ENCODE data around the gene PRDX5.
A peak's percentile ranks its signal among the peaks of the same experiment; 100 is the strongest.

The PRDX5 gene

GRCh38 chr11:64286801-64287159 lies 31.1 kb upstream of the PRDX5 start:
- peak overlapping the region; percentile 96 for H3K4me2 ChIP-seq (ENCODE audit: low read depth, low read length, poor library complexity, severe bottlenecking)
- H3K9me3 ChIP-seq (ENCODE audit: insufficient read depth, low read depth, low read length) = no peaks in the 10 kb centered on the region
- H3K4me1 ChIP-seq (ENCODE audit: insufficient read depth, low read length, poor library complexity, severe bottlenecking) = peaks cover 8% of the 10 kb centered on the region
- TF ChIP-seq, protein P1, sequence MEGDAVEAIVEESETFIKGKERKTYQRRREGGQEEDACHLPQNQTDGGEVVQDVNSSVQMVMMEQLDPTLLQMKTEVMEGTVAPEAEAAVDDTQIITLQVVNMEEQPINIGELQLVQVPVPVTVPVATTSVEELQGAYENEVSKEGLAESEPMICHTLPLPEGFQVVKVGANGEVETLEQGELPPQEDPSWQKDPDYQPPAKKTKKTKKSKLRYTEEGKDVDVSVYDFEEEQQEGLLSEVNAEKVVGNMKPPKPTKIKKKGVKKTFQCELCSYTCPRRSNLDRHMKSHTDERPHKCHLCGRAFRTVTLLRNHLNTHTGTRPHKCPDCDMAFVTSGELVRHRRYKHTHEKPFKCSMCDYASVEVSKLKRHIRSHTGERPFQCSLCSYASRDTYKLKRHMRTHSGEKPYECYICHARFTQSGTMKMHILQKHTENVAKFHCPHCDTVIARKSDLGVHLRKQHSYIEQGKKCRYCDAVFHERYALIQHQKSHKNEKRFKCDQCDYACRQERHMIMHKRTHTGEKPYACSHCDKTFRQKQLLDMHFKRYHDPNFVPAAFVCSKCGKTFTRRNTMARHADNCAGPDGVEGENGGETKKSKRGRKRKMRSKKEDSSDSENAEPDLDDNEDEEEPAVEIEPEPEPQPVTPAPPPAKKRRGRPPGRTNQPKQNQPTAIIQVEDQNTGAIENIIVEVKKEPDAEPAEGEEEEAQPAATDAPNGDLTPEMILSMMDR (conservative IDR thresholded peaks at IDR 0.05; ENCODE audit: low read length) = no peak
- no peak for TF ChIP-seq EZH2phosphoT487 (IDR thresholded peaks at IDR 0.05; ENCODE audit: borderline replicate concordance)
- H3K36me3 ChIP-seq (ENCODE audit: insufficient read depth, low read length) = no peaks in the 10 kb centered on the region
- peaks cover 10% of the 10 kb centered on the region; the same call in 1 of the 2 replicates for H3K79me2 ChIP-seq (ENCODE audit: insufficient read depth, low read length)
- no peaks in the 10 kb centered on the region for H4K20me1 ChIP-seq (ENCODE audit: insufficient read depth, low read length, poor library complexity, severe bottlenecking)
- no peaks in the 10 kb centered on the region for H3K9me2 ChIP-seq (replicated peaks; ENCODE audit: low read depth, low read length)
- no peaks in the 10 kb centered on the region for H3F3A ChIP-seq (ENCODE audit: low read depth)
- H2AFZ ChIP-seq (ENCODE audit: low read length) = no peak overlapping the region
- peak overlapping the region; percentile 99 for H3K4me3 ChIP-seq (ENCODE audit: low read length, poor library complexity, severe bottlenecking)
- no peaks in the 10 kb centered on the region for H3K27me3 ChIP-seq (ENCODE audit: insufficient read depth, low read length, poor library complexity, severe bottlenecking)
- peak overlapping the region; percentile 87 for H3K9ac ChIP-seq (ENCODE audit: low read depth, low read length, poor library complexity, severe bottlenecking)

GRCh38 chr11:64287676-64288352 lies 30.1 kb upstream of the PRDX5 start:
- TF ChIP-seq, protein P1 (conservative IDR thresholded peaks at IDR 0.05; ENCODE audit: low read length) = no peak
- no peak for TF ChIP-seq EZH2phosphoT487 (IDR thresholded peaks at IDR 0.05; ENCODE audit: borderline replicate concordance)
- Histone ChIP-seq H3K4me3 (ENCODE audit: low read length, poor library complexity, severe bottlenecking) (no peak overlapping the region), H4K20me1 (ENCODE audit: insufficient read depth, low read length, poor library complexity, severe bottlenecking) (no peaks in the 10 kb centered on the region)

DNA sequence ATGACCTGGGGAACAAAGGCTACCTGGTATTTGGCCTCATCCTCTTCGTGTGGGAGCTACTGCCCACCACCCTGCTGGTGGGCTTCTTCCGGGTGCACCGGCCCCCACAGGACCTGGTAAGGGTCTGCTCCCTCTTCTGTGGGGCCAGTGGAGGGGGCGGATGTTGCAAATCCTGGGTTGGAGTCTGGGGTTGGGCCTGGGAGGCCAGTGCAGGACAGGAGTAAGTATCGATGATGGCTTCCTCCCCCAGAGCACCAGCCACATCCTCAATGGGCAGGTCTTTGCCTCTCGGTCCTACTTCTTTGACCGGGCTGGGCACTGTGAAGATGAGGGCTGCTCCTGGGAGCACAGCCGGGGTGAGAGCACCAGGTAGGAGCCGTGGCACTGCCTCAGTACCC lies 29.6 kb upstream of the PRDX5 start:
- Histone ChIP-seq H3K27me3 (ENCODE audit: insufficient read depth, low read length, poor library complexity, severe bottlenecking) (no peaks in the 10 kb centered on the region), H2AFZ (ENCODE audit: low read length) (no peak overlapping the region), H3K9ac (ENCODE audit: low read depth, low read length, poor library complexity, severe bottlenecking) (no peak overlapping the region), H3K9me3 (ENCODE audit: insufficient read depth, low read depth, low read length) (no peaks in the 10 kb centered on the region), H3K4me1 (ENCODE audit: insufficient read depth, low read length, poor library complexity, severe bottlenecking) (peaks cover 8% of the 10 kb centered on the region), H3K36me3 (ENCODE audit: insufficient read depth, low read length) (no peaks in the 10 kb centered on the region), H3K4me3 (ENCODE audit: low read length, poor library complexity, severe bottlenecking) (no peak overlapping the region), H3F3A (ENCODE audit: low read depth) (no peaks in the 10 kb centered on the region), H3K4me2 (ENCODE audit: low read depth, low read length, poor library complexity, severe bottlenecking) (no peak overlapping the region), H4K20me1 (ENCODE audit: insufficient read depth, low read length, poor library complexity, severe bottlenecking) (no peaks in the 10 kb centered on the region), H3K79me2 (ENCODE audit: insufficient read depth, low read length) (peaks cover 8% of the 10 kb centered on the region; the same call in 1 of the 2 replicates), H3K9me2 (replicated peaks; ENCODE audit: low read depth, low read length) (no peaks in the 10 kb centered on the region)
- no peak for TF ChIP-seq EZH2phosphoT487 (IDR thresholded peaks at IDR 0.05; ENCODE audit: borderline replicate concordance)
- TF ChIP-seq, protein P1 (conservative IDR thresholded peaks at IDR 0.05; ENCODE audit: low read length) = no peak

More at GRCh38 chr11:64287676-64288352, 30.1 kb upstream of the PRDX5 start:
- no peak overlapping the region for H2AFZ ChIP-seq (ENCODE audit: low read length)
- peaks cover 8% of the 10 kb centered on the region for H3K4me1 ChIP-seq (ENCODE audit: insufficient read depth, low read length, poor library complexity, severe bottlenecking)
- no peaks in the 10 kb centered on the region for H3K27me3 ChIP-seq (ENCODE audit: insufficient read depth, low read length, poor library complexity, severe bottlenecking)
- H3K79me2 ChIP-seq (ENCODE audit: insufficient read depth, low read length) = peaks cover 10% of the 10 kb centered on the region; the same call in 1 of the 2 replicates
- no peaks in the 10 kb centered on the region for H3K36me3 ChIP-seq (ENCODE audit: insufficient read depth, low read length)
- no peaks in the 10 kb centered on the region for H3K9me3 ChIP-seq (ENCODE audit: insufficient read depth, low read depth, low read length)
- H3K9me2 ChIP-seq (replicated peaks; ENCODE audit: low read depth, low read length) = no peaks in the 10 kb centered on the region
- no peak overlapping the region for H3K4me2 ChIP-seq (ENCODE audit: low read depth, low read length, poor library complexity, severe bottlenecking)
- no peaks in the 10 kb centered on the region for H3F3A ChIP-seq (ENCODE audit: low read depth)
- H3K9ac ChIP-seq (ENCODE audit: low read depth, low read length, poor library complexity, severe bottlenecking) = no peak overlapping the region
